ENCODE results near the gene TMEM196.

DNA sequence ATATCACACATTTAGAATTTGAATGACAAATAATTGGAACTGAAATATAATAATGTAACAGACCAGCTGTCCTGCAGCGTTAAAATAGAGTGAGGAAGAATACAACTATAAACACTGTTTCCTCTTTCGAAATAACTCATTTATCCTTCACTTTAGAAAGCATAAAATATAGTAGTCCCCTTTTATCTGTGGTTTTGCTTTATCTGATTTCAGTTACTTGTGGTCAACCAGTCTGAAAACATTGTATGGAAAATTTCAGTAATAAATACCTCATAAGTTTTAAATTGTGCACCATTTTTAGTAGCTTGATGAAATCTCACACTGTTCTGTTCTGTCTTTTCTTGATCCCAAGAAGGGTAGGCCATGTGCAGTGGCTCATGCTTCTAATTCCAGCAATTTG is 96.2 kb downstream of the TMEM196 start:
- TF ChIP-seq, protein P1, sequence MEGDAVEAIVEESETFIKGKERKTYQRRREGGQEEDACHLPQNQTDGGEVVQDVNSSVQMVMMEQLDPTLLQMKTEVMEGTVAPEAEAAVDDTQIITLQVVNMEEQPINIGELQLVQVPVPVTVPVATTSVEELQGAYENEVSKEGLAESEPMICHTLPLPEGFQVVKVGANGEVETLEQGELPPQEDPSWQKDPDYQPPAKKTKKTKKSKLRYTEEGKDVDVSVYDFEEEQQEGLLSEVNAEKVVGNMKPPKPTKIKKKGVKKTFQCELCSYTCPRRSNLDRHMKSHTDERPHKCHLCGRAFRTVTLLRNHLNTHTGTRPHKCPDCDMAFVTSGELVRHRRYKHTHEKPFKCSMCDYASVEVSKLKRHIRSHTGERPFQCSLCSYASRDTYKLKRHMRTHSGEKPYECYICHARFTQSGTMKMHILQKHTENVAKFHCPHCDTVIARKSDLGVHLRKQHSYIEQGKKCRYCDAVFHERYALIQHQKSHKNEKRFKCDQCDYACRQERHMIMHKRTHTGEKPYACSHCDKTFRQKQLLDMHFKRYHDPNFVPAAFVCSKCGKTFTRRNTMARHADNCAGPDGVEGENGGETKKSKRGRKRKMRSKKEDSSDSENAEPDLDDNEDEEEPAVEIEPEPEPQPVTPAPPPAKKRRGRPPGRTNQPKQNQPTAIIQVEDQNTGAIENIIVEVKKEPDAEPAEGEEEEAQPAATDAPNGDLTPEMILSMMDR (IDR thresholded peaks at IDR 0.05), result no peak
- no peak for TF ChIP-seq EP300 (IDR thresholded peaks at IDR 0.05)
- no peak for TF ChIP-seq POLR2A (IDR thresholded peaks at IDR 0.05)
